Fibroblast of mammary gland (primary cell): ENCODE measurements around the gene LAMB2.

Source experiments
- DNase-seq: peaks from one replicate; pipeline ENCODE4 v3.0.0-alpha.2; 2010; ENCODE audit warnings: low read depth
- H3K4me3 ChIP-seq: 2 replicates; pipeline ENCODE4 v1.5.1; 2011; ENCODE audit warnings: low read depth, mild to moderate bottlenecking, low read length, moderate library complexity; ENCODE audit not compliant: control insufficient read depth
- TF ChIP-seq, protein P1 (sequence below): conservative IDR thresholded peaks from 2 replicates; pipeline ENCODE4 v1.5.1; 2011; ENCODE audit warnings: low read depth, low read length, inconsistent platforms; ENCODE audit not compliant: control insufficient read depth, insufficient read depth

LAMB2 gene

DNA sequence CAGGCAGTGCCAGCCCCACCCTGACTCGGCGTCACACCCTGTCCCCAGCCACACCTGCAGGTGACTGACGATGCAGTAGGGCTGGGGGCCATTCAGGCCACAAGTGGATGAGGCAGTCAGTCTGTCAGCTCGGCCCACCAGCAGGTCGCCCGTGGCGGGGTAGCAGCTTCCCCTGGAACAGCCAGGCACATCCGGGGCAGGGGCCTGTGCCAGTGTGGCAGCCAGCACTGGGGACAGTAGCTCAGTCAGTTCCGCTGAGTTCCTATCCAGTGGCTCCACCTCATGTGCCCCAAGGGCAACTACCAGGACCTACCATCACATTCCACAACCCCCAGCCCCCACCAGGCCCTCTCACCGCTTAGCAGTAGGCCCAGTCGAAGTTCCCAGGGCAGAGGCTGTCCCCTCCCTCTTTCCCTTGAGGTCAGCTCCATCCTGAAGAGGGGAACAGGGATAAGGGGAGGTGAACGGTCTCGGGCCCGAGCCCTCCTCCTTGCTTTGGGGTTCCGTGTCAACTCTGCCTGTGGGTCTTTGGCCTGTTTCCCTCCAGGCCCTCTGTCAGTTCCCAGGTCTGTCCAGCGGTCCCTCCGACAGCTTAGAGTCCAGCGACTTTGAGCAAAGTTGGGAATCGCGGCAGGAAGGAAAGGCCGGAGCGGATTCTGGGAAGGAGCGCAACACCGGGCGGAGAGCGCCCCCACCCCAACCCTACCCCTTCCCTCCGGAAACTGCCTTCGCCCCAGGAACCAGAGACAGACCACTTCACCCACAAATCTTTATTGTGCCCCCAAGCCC lies at the start of gene LAMB2:
Gene LAMB2 (minus strand): TSS at position 614 of the 789 bp plus-strand sequence. CDS start 183 bp downstream, at position 431.
- H3K4me3 ChIP-seq = peak within 1 kb of the TSS; percentile 88
- DNase-seq = peak; percentile 68
- TF ChIP-seq, protein P1, sequence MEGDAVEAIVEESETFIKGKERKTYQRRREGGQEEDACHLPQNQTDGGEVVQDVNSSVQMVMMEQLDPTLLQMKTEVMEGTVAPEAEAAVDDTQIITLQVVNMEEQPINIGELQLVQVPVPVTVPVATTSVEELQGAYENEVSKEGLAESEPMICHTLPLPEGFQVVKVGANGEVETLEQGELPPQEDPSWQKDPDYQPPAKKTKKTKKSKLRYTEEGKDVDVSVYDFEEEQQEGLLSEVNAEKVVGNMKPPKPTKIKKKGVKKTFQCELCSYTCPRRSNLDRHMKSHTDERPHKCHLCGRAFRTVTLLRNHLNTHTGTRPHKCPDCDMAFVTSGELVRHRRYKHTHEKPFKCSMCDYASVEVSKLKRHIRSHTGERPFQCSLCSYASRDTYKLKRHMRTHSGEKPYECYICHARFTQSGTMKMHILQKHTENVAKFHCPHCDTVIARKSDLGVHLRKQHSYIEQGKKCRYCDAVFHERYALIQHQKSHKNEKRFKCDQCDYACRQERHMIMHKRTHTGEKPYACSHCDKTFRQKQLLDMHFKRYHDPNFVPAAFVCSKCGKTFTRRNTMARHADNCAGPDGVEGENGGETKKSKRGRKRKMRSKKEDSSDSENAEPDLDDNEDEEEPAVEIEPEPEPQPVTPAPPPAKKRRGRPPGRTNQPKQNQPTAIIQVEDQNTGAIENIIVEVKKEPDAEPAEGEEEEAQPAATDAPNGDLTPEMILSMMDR = no peak

DNA sequence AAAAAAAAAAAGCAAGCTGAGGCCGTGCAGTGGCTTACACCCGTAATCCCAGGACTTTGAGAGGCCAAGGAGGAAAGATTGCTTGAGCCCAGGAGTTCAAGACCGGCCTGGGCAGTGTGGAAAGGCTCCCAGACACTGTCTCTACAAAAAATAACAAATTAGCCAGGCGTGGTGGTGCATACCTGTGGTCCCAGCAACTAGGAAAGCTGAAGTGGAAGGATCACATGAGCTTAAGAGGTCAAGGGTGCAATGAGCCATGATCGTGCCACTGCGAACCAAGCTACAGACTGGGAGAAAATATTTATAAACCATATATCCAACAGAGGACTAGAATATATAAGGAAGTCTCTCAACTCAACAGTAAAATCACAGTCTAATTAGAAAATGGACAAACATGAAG lies 48.5 kb upstream of the LAMB2 start:
- TF ChIP-seq, protein P1 = no peak
- H3K4me3 ChIP-seq = no peak overlapping the region
- DNase-seq = no peak

DNA sequence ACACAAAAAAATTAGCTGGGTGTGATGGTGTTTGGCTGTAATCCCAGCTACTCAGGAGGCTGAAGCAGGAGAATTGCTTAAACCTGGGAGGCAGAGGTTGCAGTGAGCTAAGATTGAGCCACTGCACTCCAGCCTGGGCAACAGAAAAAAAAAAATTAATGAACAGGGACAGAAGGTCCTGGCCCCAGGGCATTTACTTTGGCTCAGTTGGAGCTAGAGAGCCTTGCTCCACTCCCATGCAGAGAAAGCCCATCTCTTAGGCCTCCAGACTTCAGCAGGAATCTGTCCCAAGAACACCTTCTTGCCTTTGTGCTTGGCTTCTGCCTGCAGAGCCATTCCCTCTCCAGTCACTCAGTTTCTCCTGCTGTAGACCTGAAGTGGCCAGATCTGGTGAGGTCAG lies 47.3 kb upstream of the LAMB2 start:
- TF ChIP-seq, protein P1 = no peak
- no peak overlapping the region for H3K4me3 ChIP-seq
- DNase-seq = no peak

DNA sequence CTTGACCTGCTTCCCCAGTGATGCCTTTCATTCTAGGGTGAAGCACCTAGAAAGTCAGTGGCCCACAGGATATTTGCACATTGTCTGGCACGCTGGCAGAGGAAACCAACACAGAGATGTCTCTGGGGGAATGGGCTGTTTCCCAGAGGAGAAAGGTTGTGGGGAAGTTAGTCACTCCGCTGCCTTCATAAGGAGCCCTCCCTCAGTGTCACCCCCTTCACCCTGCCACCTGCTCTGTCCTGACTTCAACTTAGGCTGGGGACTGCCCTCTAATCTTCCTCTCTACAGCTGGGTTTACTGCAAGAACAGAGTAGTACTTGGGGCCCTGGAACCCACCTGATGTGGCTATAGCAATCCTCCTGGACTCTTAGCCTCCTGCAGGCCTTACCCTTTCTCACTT lies 44.2 kb upstream of the LAMB2 start:
- no peak overlapping the region for H3K4me3 ChIP-seq
- TF ChIP-seq, protein P1 = no peak
- DNase-seq = no peak

DNA sequence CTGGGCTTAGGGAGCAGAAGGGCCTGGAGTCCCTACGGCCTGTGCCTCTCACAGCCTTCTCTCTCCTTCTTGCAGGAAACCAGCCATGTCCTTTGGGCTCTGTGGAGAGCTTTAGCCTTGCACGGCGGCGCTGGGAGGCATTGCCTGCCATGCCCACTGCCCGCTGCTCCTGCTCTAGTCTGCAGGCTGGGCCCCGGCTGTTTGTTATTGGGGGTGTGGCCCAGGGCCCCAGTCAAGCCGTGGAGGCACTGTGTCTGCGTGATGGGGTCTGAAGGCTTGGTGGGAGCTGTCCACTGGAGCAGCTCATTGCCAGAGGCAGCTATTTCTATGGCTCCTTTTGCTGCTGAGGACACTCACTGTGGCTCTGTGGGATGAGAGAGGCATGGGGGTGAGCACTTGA lies 42.7 kb upstream of the LAMB2 start:
- TF ChIP-seq, protein P1 = no peak
- no peak for DNase-seq
- no peak overlapping the region for H3K4me3 ChIP-seq

DNA sequence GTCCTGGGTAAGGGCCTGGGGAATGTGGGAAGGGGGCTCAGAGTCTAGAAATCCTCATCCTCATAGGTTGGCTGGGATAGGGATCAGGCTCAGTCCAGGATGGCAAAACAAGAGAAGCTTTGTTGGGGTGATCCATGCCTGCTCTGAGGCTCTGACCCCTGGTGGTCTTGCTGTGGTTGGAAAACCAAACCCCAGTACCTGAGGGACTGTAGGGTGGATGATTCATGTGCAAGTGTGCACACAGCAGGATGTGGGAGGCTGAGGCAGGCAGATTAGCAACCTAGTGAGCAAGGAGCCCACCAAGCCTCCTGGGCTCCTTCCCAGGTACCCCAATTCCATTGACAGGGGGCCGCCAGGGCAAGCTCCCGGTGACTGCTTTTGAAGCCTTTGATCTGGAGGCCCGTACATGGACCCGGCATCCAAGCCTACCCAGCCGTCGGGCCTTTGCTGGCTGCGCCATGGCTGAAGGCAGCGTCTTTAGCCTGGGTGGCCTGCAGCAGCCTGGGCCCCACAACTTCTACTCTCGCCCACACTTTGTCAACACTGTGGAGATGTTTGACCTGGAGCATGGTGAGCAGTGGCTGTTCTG lies 41.6 kb upstream of the LAMB2 start:
- H3K4me3 ChIP-seq = no peak overlapping the region
- TF ChIP-seq, protein P1 = no peak
- DNase-seq = no peak
